Endothelial cell of umbilical vein (primary cell): ENCODE results near the gene TGM6. TPM values are rescaled to one million over a fixed set of nuclear protein-coding genes. Genes with fewer than 3 reads are reported as not detected.

Experiments used
- BruUV-seq: library from RNA; stranded (reverse); fragments of 400-500 nt; replicated peaks from 2 replicates; lab custom pipeline; 2021; lab: Mats Ljungman, UMichigan
- CTCF ChIA-PET: fragments of 300-600, 350-600 bp; sonication (Branson Sonifier 250); formaldehyde crosslinking; loops from one replicate; lab custom pipeline; 2021; ENCODE audit warnings: antibody characterized with exemption, inconsistent platforms; lab: Charles Lee
- POLR2A ChIA-PET: fragments of 300-600, 350-600 bp; sonication (Branson Sonifier 250); formaldehyde crosslinking; loops from one replicate; lab custom pipeline; 2021; ENCODE audit warnings: antibody characterized with exemption, inconsistent platforms; lab: Charles Lee
- DNase-seq: peaks from one replicate; pipeline ENCODE4 v3.0.0-alpha.2; 2011; ENCODE audit warnings: low read depth, low spot score
- FAIRE-seq: peaks from 2 replicates; lab custom pipeline; 2011; peaks lifted over from hg19 to GRCh38; lab: Jason Lieb, UNC
- H2AFZ ChIP-seq: 2 replicates; pipeline ENCODE4 v1.6.0; 2012; ENCODE audit warnings: low read depth, low read length, control low read depth, inconsistent platforms
- H3K27ac ChIP-seq: 2 replicates; pipeline ENCODE4 v1.5.1; 2011; ENCODE audit warnings: low read depth, mild to moderate bottlenecking, control low read depth, low read length, moderate library complexity; ENCODE audit not compliant: insufficient read depth
- H3K27me3 ChIP-seq, 2 experiments: 2 replicates each; pipeline versions ENCODE4 v1.6.0 to v1.6.1; 2011; ENCODE audit warnings: low read length in 2 of 2, mixed read lengths in 1 of 2; ENCODE audit not compliant: control insufficient read depth in 2 of 2, insufficient read depth in 2 of 2
- H3K36me3 ChIP-seq, 2 experiments: 2 replicates in 1 of 2; 3 replicates in 1 of 2; pipeline ENCODE4 v1.5.1; 2011; ENCODE audit warnings: low read length in 2 of 2, mild to moderate bottlenecking in 1 of 2, moderate library complexity in 1 of 2; ENCODE audit not compliant: control insufficient read depth in 2 of 2, insufficient read depth in 2 of 2; ENCODE audit errors: extremely low read depth in 1 of 2
- H3K4me1 ChIP-seq: 3 replicates; pipeline ENCODE4 v1.5.1; 2011; ENCODE audit warnings: mild to moderate bottlenecking, low read length; ENCODE audit not compliant: control insufficient read depth, insufficient read depth; ENCODE audit errors: extremely low read depth
- H3K4me2 ChIP-seq: 2 replicates; pipeline ENCODE4 v1.6.1; 2011; ENCODE audit warnings: low read length, control low read depth, mixed read lengths; ENCODE audit not compliant: insufficient read depth
- H3K4me3 ChIP-seq, 3 experiments: fragments of 200-600 bp in 1 of 3; sonication (generic), shearing (Covaris generic) in 1 of 3; replicated peaks in 1 of 3; 2 replicates each; pipeline ENCODE4 v1.5.1; 2011 to 2016; ENCODE audit warnings: control low read depth in 3 of 3, low read length in 3 of 3, mild to moderate bottlenecking in 2 of 3, inconsistent platforms in 1 of 3, low read depth in 1 of 3, moderate library complexity in 1 of 3; ENCODE audit not compliant: insufficient read depth in 1 of 3
- H3K79me2 ChIP-seq: 2 replicates; pipeline ENCODE4 v1.6.0; 2012; ENCODE audit warnings: low read length, inconsistent platforms; ENCODE audit not compliant: control insufficient read depth, insufficient read depth
- H3K9ac ChIP-seq: replicated peaks from 2 replicates; pipeline ENCODE3; 2011; ENCODE audit warnings: low read length, control low read depth; ENCODE audit not compliant: insufficient read depth; ENCODE audit errors: extremely low read depth
- H3K9me1 ChIP-seq: replicated peaks from 3 replicates; pipeline ENCODE4 v1.6.0; 2011; ENCODE audit warnings: mild to moderate bottlenecking, low read length; ENCODE audit not compliant: control insufficient read depth, insufficient read depth; ENCODE audit errors: extremely low read depth
- H3K9me3 ChIP-seq: replicated peaks from 2 replicates; pipeline ENCODE4 v1.5.1; 2012; ENCODE audit warnings: low read length, inconsistent platforms; ENCODE audit not compliant: control insufficient read depth, insufficient read depth
- H4K20me1 ChIP-seq: replicated peaks from 2 replicates; pipeline ENCODE3; 2011; ENCODE audit warnings: mild to moderate bottlenecking, low read length; ENCODE audit not compliant: control insufficient read depth, insufficient read depth; ENCODE audit errors: extremely low read depth
- CTCF ChIP-seq, 2 donors: IDR thresholded peaks; 1 replicate in 1 of 2; 2 replicates in 1 of 2; pipeline ENCODE4 v1.5.1; 2011; ENCODE audit warnings: low read length in 2 of 2, mild to moderate bottlenecking in 2 of 2, moderate library complexity in 2 of 2, control low read depth in 1 of 2, inconsistent platforms in 1 of 2, low read depth in 1 of 2; ENCODE audit not compliant: insufficient read depth in 1 of 2; ENCODE audit errors: extremely low read depth in 1 of 2
- EZH2 ChIP-seq: IDR thresholded peaks from 2 replicates; pipeline ENCODE4 v1.6.1; 2012; ENCODE audit warnings: borderline replicate concordance, low read depth, mild to moderate bottlenecking, moderate library complexity, low read length, inconsistent platforms; ENCODE audit not compliant: severe bottlenecking
- FOS ChIP-seq: IDR thresholded peaks from 2 replicates; pipeline ENCODE4 v1.6.1; 2011; ENCODE audit warnings: mild to moderate bottlenecking, low read length, moderate library complexity, borderline replicate concordance; ENCODE audit not compliant: insufficient read depth
- GATA2 ChIP-seq: IDR thresholded peaks from 2 replicates; pipeline ENCODE4 v1.7.0; 2011; ENCODE audit warnings: low read depth, mild to moderate bottlenecking, moderate library complexity, mixed read lengths, low read length; ENCODE audit not compliant: insufficient read length, insufficient read depth
- JUN ChIP-seq: IDR thresholded peaks from 2 replicates; pipeline ENCODE4 v1.6.1; 2011; ENCODE audit warnings: borderline replicate concordance, low read depth; ENCODE audit not compliant: insufficient read length, insufficient read depth
- MAX ChIP-seq: IDR thresholded peaks from 2 replicates; pipeline ENCODE4 v1.6.1; 2011; ENCODE audit not compliant: insufficient read depth, insufficient read length
- MYC ChIP-seq: IDR thresholded peaks from one replicate; pipeline ENCODE4 v1.6.1; 2011; ENCODE audit warnings: mild to moderate bottlenecking, low read depth, low read length
- POLR2A ChIP-seq: IDR thresholded peaks from 2 replicates; pipeline ENCODE4 v1.6.1; 2012; ENCODE audit warnings: low read depth, mild to moderate bottlenecking, control low read depth, low read length
- POLR2AphosphoS5 ChIP-seq: IDR thresholded peaks from 2 replicates; pipeline ENCODE4 v1.6.1; 2012; ENCODE audit warnings: low read depth, mild to moderate bottlenecking, control low read depth, low read length, moderate library complexity; ENCODE audit not compliant: insufficient read depth
- dilution Hi-C: fragments of 300-500 bp; cut with MboI; formaldehyde crosslinking; loops from one replicate; pipeline ENCODE4 v1.15.0; 2019; ENCODE audit warnings: low sequenced_read_pairs; ENCODE audit not compliant: extremely low pct_ligation_motif_present
- intact Hi-C: fragments of 100-400 bp; cut with micrococcal nuclease; formaldehyde crosslinking; loops from one replicate; pipeline ENCODE4 v1.10.0; 2022
- polyA plus RNA-seq, 4 experiments: library from polyadenylated mRNA; depleted of rRNA in 3 of 4; stranded (reverse) in 3 of 4; unstranded in 1 of 4; fragments of >200 nt; gene quantifications; 2 replicates each; pipeline versions ENCODE4 v1.2.1 to v1.2.3, GENCODE V29; 2011 to 2012; ENCODE audit warnings: missing spikeins in 1 of 4
- total RNA-seq: library from RNA; stranded (reverse); gene quantifications from 2 replicates; pipeline ENCODE4 v1.2.3, GENCODE V29; 2021

The TGM6 gene
- total and polyA plus RNA-seq, 2 donors (not counting 3 experiments of a cell fraction or from before 2014, with no cell fraction given): not detected

GRCh38 chr20:2353231-2353630, 27.5 kb upstream of the TGM6 start:
- H3K27ac ChIP-seq: no peak overlapping the region
- H2AFZ ChIP-seq: no peak overlapping the region
- H3K4me1 ChIP-seq: peaks cover 2% of the 10 kb centered on the region
- intact Hi-C loops (no loop called here), dilution Hi-C loops (no loop called here)
- no TSS peak for BruUV-seq
- H3K4me2 ChIP-seq: no peak overlapping the region
- H3K9ac ChIP-seq: no peak overlapping the region
- ChIA-PET CTCF (no interaction called here), POLR2A (no interaction called here)
- H3K36me3 ChIP-seq: no peaks in the 10 kb centered on the region
- no peaks in the 10 kb centered on the region for H3K9me1 ChIP-seq
- FAIRE-seq: no peak
- H3K27me3 ChIP-seq: peaks cover 7 to 25% of the 10 kb centered on the region in 2 experiments
- H3K9me3 ChIP-seq: no peaks in the 10 kb centered on the region
- H3K4me3 ChIP-seq: no peak overlapping the region
- H3K79me2 ChIP-seq: no peaks in the 10 kb centered on the region
- no peak for DNase-seq
- no peaks in the 10 kb centered on the region for H4K20me1 ChIP-seq
- TF ChIP-seq MAX (no peak), JUN (no peak), GATA2 (no peak), EZH2 (no peak), MYC (no peak), CTCF (IDR thresholded peaks at IDR 0.05; ENCODE audit: extremely low read depth in 1 of 2, insufficient read depth in 1 of 2, low read depth in 1 of 2, low read length in 2 of 2) (no peak), FOS (no peak), POLR2AphosphoS5 (no peak), POLR2A (no peak)
